NK-92 (cell line): ENCODE results near the gene ZSWIM3.
"Not testable (repeated sequence)": the region's sequence is repeated elsewhere in the genome, so short reads cannot be mapped to it uniquely, and the experiment has no call there.

Experiments
- DNase-seq: peaks from one replicate; lab custom pipeline; 2025; ENCODE audit not compliant: unreplicated experiment; lab: John Stamatoyannopoulos, UW

Gene ZSWIM3

DNA sequence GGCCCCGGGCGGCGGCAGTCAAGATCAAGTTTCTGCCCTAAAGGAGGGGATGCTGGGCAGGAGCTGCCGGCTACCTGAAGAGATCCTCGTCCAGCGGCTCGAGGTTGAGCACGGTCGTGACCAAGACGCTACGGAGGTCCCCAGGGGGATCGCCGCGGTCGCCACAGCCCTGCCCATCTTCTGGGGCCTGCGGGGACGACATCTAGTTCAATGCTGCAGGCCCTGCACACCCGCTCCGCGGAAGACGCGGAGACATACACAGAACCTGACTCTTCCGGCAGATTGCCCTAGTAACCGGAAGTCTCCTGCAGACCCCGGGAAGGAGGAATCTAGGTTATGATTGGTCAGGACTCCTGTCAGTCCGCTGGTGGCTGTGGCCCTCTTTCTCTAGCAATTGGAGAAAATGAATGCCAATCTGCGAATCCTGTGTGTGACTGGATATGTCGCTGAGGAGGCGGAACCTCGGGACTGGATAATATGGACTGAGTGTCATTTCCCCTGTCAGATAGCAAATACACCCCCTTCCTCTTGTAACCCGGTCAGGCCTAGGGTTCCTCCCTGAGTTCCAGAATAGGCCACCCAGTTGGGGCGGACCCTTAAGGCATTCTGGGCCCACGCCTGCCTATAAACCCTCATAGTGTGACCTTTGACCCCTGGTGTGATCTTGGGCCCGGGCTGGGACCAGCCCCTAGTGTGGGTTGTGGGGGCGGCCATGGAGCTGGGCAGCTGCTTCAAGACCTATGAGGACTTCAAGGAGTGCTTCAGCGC is at the start of gene ZSWIM3, which contains the start of gene ACOT8:
Gene ZSWIM3 (plus strand): TSS at position 501 of the 768 bp plus-strand sequence. CDS start 212 bp downstream, at position 713.
Gene ACOT8 (minus strand): TSS at position 279 of the 768 bp plus-strand sequence. CDS start 77 bp downstream, at position 202.
- DNase-seq = peak; percentile 76

DNA sequence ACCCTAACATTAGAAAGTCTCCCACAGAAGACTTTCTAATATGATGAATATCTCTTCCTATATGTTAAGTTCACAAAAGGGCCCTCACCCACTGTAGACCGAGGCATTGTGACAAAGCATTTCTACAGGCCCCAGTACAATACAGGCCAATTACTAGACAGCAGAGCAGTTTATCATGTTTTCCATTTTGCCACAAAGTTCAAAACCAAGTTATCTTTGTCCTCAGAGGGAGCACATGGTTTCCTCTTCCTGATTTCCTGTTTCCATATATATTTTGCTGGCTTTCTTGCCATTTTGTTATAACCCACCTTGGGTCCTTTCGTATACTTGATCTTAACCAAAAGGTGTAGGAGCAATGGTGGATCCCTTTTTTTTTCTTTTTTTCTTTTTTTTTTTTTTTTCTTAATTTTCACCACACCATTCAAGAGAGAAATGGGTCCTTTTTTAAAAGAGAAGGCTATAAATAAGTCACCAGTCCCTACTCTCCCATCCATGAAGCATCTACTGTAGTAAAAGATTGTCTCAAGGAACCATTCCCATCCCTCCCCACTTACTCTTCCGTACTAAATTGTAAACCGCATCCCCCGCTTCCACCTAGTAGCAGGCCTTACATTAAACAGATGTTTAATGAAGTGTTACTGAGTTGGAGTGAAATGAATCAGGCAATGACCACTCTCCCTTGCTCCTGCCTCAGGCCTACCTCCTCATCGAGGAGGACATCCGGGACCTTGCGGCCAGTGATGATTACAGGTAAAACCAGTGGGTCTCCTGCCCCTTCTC is 47.0 kb upstream of the ZSWIM3 start:
- no peak for DNase-seq

DNA sequence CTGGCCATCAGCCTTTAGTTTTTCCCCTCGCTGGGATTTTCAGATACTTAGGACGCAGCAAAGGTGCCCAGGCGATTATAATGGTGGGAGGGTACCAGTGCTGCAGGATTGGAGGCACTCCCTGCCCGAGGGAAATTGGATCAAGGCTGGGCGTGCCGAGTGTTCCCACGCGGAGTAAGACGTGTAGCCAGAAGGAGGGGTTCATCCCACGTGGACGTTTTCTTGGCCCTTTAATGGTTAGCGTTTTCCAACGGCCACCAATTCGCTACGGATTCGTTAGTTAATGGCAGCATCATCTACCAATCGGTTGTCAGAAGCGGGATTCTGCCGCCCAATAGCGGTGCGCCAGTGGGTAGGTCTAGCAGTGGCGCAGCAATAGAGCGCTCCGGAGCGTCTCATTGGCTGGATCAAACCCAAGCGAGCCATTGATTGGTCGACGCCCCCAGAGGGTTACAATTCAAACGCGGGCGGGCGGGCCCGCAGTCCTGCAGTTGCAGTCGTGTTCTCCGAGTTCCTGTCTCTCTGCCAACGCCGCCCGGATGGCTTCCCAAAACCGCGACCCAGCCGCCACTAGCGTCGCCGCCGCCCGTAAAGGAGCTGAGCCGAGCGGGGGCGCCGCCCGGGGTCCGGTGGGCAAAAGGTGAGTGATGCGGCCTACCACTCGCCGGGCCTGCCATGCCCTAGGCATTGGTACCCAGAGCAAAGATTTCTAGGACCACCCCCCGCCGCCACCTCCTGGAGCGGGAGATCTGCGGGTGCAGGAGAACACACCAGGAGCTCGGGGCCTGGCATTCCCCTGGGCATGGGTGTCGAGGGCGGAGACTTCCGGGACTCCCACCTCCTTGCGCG is 45.0 kb upstream of the ZSWIM3 start, which contains the start of gene UBE2C:
Gene UBE2C (plus strand): TSS at position 488 of the 849 bp plus-strand sequence. CDS start 52 bp downstream, at position 540.
- DNase-seq = peak; percentile 78

DNA sequence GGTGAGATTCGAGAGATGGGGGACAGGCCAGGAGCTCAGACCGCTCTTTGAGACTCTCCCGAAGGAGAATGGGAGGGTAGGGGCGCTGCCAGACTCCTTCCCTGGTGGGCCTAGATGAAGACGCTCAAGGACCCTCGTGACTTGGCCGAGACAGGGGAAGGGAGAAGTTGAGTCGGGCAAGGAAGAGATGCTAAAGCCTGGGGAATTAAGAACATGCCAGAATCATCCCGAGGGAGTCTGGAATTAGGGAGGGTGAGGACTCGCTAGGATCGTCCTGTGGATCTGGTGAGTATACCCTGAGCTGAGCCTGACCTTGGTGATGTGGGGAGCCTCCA is 44.4 kb upstream of the ZSWIM3 start:
- DNase-seq = no peak

DNA sequence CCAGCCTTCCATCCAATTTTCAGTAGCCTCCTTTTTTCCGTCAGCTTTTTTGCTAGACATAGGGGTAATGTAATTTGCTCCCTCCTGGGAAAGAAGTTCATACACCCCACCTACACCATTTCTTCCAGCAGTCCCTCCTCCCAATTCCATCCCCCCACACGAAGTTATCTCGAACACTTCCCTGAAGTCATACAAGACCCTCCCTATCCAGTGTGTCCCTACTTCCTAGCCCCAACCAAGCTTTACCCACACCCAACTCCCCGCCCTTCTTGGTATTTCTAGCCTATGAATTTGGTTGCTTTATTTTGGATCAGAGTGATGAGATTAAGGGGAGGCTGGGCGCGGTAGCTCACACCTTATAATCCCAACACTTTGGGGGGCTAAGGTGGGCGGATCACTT is 43.9 kb upstream of the ZSWIM3 start:
- no peak for DNase-seq

DNA sequence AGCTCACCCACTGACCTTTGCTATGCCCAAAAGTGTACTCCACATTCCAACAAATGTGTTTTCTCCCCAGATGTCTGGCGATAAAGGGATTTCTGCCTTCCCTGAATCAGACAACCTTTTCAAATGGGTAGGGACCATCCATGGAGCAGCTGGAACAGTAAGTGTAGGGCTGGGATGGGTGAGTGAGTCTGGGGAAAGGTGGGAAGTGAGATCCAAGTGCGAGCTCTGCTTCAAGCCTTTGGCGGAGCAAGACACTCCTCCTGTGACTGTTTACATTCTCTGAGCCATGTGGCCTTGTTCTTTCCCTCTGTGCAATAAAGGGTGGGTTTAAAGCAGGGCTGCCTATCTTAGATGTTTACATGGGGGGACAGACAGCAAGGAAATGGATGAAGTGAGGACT is 43.1 kb upstream of the ZSWIM3 start:
- no peak for DNase-seq

DNA sequence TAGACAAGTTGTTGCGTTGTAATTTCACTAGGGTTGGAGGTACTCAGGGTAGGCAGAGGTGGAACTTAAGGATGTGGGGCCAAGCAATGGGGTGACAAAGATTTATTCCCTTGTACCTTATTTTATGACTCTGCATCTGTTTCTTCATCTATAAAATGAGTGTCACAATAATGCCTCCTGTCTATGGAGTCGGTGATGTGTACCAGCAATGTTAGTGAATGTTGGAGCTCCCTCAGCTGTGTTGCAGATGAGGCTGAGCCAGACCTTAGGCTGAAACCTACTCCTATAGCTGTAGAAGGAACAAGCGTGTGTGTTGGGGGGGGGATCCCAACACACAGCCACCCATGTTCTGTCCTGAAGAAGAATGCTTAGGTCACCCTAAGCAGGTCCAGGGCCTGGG is 40.5 kb upstream of the ZSWIM3 start:
- DNase-seq = no peak

DNA sequence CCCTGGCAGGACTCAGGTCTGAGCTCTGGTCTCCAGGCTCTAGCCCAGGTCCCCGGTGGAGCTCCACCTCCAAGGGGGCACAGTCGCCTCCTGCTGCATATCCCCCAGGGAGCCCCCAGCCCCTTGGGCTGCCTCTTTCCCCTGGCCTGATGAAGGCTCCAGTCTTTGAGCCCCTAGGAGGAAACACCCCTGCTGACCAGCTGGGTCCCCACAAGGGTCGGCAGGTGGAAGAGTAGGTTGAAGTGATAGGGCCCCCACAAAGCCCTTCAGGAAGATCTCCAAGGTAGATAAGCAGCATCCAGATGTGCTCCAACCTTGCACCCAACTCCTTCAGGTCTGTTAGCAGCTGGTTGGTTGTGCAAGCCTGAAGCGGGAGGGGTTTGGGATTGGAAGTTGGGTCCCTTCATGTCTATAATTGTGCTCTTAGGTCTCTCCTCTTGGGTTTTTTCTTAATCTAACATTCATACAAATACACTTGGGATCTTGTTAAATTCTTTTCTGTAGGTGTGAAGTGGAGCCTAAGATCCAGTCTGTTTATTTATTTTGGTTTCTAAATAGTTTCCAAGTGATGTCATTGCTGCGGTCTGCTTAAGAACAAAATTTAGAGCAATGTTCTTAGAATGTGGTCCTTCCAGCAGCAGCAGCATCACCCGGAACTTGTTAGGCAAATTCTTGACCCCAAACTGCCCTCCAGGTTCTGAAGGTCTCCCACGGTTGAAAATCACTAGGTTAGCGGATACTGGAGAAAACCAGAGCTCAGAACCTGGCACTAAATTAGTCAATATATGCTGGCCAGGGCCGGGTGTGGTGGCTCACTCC is 39.8 kb upstream of the ZSWIM3 start:
- no peak for DNase-seq

DNA sequence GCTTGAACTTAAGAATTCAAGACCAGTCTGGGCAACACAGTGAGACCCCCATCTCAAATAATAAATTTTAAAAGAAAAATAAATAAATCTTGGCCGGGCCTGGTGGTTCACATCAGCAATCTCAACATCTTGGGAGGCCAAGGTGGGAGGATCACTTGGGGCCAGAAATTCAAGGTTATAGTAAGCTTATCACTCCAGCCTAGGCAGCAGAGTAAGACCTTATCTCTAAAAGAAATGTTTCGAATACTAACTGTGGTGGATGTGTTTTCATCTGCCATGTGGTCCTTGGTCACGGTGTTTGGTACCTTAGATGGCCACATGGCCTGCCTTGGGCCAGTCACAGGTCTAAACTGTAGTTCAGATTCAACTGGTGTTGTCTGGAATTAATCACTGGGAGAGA is 39.2 kb upstream of the ZSWIM3 start:
- DNase-seq = no peak

DNA sequence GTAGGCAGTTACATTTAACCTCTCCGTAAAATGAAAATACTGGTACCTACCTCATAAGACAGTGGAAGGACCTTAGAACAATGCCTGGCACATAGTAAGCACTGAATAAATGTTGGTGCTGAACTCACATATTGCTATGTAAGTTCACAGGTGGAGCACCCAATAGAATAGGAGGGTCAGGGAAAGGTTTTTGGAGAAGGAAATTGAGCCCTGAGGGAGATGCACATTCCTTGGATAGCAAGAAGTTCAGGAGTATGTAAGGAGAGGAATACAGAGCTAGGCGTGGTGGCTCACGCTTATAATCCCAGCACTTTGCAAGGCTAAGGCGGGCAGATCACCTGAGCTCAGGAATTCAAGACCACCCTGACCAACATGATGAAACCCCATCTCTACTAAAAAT is 37.9 kb upstream of the ZSWIM3 start:
- no peak for DNase-seq

DNA sequence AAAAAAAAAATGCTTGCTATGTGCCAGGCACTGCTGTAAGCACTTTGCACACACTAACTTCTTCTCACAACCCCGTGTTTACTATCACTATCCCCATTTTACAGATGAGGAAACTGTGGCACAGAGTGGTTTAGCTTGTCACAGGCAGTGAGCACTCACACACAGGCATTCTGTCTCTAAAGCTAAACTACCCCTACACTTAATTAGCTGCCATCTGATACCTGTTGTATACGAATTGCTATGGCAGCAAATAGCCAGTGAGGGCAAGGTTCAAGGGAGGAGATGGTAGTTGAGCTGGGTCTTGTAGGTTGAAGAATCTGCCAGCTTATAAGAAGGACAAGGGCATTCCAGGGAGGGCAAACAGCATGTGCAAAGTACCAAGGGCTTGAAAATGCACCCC is 35.5 kb upstream of the ZSWIM3 start:
- no peak for DNase-seq

DNA sequence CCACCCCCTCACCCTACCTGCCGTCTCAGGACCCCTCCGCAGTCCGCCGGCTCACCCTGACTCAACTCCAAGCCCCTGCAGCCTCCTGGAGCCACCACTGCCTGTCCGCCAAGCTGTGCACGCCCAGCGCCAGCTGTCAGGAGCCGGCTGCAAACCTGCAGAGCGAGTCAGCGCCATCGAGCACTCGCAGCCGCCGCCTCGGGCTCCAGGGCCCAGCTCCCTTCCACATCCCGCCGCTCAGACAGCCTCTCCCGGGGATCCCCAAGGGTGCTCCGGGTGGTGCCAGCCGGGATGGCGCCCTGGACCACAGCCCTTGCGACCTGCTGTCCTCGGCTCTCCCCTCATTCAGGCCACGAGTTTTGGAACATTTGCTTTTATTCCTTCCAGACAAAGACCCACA is 34.6 kb upstream of the ZSWIM3 start:
- no peak for DNase-seq

DNA sequence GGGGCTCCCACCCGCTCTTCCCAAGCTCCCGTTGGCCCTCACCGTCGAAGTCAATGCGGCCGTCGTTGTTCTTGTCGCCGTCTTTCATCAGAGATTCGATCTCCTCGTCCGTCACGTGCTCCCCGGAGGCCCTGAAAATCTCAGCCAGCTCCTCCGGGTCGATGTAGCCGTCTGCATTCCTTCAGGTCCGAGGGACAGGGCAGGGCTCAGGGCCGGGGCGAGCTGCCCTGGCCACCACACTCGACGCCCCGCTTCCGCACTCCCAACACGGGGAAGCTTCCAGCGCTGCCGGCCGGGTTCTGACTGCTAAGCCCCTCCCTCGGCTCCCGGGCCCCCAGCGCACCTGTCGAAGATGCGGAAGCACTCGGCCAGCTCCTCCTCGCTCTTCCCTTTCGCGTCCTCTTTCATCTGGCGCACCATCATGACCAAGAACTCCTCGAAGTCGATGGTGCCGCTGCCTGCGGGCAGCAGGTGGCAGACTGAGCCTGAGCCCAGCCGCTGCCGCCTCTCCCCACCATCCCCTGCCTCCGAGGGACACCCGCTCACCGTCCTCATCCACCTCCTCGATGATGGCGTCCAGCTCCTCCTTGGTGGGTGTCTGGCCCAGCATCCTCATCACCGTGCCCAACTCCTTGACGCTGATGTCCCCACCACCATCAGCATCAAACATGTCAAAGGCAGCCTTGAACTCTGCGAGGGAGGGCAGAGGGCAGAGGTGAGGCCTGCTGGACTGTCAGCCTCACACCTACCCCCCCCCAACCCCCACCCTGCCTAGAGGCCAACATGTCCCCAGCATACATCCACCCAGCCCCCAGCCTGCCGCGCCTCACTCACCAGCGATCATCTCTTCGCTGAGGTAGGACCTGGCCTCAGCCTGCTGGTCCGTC is 33.2 kb upstream of the ZSWIM3 start:
- DNase-seq = no peak

DNA sequence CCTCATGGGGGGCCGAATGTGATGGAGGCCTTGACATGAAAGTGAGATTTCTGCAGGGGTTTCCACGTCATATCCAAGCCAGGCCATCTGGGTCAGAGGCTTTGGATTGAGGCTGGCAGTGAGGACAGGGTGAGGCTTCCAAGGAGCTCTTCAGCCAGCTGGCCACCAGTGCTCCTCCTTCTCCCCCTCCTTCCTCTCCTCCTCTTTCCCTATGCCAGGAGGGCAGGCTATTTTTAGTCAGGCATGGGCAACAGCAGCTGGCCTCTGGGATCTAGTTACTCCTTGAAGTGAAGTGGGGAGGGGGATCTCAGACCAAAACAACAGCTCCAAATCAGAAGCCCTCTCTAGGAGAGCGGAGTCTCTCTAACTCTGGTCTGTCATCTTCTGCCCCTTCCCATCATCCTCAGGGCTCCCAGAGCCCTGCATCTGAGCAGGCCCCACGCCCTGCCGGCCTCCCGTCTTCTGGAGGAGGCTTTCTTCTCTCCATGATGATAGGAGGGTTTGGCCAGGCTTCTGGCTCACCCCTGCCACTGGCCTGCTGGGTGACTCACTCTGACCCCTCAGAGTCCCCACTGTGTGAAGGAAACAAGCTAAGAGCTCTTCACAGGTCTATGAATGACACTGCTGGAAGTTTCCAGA is 30.9 kb upstream of the ZSWIM3 start:
- no peak for DNase-seq

DNA sequence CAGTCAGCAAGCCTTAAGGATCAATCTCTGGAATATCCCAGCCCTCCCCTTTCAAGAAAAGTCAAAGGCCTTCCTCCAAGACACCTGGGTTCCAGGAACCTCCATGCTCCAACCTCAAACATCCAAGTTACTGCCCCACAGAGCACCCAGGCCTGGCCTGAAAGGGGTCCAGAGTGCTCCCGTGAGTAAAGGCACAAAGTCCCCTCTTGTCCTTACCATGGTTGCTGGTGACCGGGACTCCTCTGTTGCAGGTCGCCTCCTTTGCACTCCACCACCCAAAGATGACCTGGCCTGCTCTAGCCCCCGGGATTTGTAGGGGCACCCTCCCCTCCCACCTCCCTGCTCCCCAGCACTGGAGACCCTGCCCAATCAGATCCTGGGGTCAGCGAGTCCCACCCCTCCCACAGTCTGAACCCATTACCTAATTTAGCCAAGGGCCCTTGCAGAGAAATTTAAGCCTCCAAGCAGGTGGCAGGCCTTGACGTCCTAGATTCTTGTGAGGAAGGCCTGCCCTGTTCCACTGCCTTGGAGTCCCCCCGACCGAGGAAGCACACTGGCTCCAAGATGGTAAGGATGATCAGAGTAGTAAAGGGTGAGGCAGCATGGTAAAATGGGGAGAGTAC is 30.3 kb upstream of the ZSWIM3 start, which contains the start of gene TNNC2:
Gene TNNC2 (minus strand): TSS at position 283 of the 623 bp plus-strand sequence. CDS start 64 bp downstream, at position 219.
- DNase-seq = no peak

DNA sequence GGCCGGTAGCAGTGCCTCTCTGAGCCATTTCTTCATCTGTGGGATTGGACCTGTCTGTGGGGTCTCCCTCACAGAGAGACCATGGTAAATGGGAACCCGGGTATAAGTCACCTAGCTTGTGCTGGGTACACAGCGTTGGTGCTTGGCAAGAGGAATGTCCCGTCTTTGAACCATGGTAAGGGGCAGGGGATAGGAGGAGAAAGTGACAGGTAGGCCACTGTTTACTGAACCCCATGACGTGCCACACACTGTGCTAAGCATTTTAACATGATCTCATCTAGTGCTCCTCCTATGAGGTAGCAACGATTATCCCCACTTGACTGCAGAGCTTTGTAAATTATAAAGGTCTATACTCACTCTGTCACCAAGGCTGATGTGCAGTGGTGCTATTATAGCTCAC is 29.7 kb upstream of the ZSWIM3 start:
- DNase-seq = no peak

DNA sequence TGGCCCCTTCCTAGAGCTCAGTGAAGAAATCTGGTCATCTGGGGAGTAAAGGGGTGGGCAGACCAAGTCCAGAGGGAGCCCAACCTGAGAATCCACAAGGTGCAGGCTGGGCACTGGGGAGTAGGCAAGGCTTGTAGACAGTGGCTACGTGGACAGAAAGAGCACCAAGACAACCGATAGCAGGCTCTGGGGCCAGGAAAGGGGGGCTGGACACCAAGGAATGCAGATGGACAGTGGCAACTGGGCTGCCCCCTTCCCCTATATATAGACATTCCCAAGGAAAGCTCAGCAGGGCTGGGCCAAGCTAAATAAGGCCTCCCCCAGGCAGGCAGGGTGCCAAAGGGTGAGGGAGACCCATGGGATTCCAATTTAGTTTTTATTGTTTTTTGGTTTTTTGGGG is 28.8 kb upstream of the ZSWIM3 start:
- DNase-seq = no peak

DNA sequence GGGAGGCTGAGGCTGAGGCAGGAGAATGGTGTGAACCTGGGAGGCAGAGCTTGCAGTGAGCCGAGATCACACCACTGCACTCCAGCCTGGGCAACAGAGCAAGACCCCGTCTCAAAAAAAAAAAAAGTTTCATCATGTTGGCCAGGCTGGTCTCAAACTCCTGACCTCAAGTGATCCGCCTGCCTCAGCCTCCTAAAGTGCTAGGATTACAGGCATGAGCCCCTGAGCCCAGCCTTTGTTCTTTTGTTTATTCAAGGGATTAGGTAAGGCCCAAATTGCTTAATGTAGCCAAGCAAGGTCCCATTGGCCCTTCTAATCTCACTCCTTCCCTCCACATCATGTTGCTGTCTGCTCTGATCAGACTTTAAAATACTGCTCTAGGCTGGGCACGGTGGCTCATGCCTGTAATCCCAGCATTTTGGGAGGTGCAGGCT is 27.7 kb upstream of the ZSWIM3 start:
- not testable (repeated sequence) for DNase-seq
